Measurements from ENCODE around the gene RND2.

DNA sequence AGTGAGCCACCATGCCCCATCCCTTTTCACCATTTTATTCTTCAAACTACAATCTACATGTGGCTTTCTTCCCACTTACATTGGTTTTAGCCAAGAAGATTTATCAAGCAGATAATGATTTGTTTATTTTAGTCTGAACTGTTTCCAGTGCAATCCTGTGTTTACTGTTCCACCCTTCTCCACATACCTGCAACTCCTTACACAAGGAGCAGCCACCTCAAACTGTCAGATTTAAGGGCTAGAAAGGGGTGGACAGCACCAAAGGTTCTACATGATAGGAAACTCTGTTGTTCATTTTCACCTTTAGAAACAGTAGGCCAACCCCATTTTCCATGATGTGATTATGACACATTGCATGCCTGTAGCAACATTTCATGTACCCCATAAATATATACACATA lies 42.8 kb upstream of the RND2 start:
- TF ChIP-seq EZH2 (IDR thresholded peaks at IDR 0.05; ENCODE audit: borderline replicate concordance, low read depth, low read length, severe bottlenecking), result no peak
- TF ChIP-seq, protein P1, sequence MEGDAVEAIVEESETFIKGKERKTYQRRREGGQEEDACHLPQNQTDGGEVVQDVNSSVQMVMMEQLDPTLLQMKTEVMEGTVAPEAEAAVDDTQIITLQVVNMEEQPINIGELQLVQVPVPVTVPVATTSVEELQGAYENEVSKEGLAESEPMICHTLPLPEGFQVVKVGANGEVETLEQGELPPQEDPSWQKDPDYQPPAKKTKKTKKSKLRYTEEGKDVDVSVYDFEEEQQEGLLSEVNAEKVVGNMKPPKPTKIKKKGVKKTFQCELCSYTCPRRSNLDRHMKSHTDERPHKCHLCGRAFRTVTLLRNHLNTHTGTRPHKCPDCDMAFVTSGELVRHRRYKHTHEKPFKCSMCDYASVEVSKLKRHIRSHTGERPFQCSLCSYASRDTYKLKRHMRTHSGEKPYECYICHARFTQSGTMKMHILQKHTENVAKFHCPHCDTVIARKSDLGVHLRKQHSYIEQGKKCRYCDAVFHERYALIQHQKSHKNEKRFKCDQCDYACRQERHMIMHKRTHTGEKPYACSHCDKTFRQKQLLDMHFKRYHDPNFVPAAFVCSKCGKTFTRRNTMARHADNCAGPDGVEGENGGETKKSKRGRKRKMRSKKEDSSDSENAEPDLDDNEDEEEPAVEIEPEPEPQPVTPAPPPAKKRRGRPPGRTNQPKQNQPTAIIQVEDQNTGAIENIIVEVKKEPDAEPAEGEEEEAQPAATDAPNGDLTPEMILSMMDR (IDR thresholded peaks at IDR 0.05; ENCODE audit: borderline replicate concordance, extremely low read depth, low read length, poor library complexity, severe bottlenecking), result no peak

All from DND-41 (cell line).